RWPE1 (cell line): ENCODE measurements around the gene MMUT.
"Not testable (repeated sequence)": the region's sequence is repeated elsewhere in the genome, so short reads cannot be mapped to it uniquely, and the experiment has no call there.

Source experiments
- CTCF ChIA-PET: fragments of 350-600 bp; sonication (Branson Sonifier 250); formaldehyde crosslinking; extraction: SDS; loops from one replicate; lab custom pipeline; 2021; lab: Yijun Ruan, JAX
- POLR2A ChIA-PET: fragments of 400-600 bp; formaldehyde crosslinking; extraction: SDS; loops from one replicate; lab custom pipeline; 2020; ENCODE audit warnings: antibody characterized with exemption; ENCODE audit not compliant: low non-redundant PET; lab: Yijun Ruan, JAX
- DNase-seq: peaks from one replicate; pipeline ENCODE4 v3.0.0; 2012; ENCODE audit warnings: low spot score
- H3K27ac ChIP-seq: fragments of 450-650 bp; 2 replicates; pipeline ENCODE4 v1.5.1; 2017
- TF ChIP-seq, protein P1 (sequence below): fragments of 450-650 bp; conservative IDR thresholded peaks from 2 replicates; pipeline ENCODE4 v1.5.1; 2017; ENCODE audit warnings: low read depth, mild to moderate bottlenecking

The MMUT gene

DNA sequence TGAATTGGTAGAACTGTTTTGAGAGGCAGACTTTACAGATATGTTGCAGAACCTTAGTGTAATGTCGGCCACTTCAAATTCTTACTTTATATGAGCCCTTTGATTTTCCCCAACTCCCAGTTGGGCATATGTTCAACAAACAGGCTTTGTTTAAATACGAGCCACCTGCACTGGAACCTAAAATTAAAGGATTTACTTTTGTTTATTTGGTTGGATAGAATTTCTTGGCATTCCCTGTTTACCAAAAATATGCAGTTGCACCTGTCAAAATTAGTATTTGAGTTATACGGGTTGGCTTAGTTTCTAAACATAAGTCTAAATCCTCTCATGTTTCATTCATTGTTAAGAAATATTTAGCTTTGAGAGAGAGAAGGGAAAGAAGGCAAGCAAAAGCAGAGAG is 34.3 kb upstream of the MMUT start:
- ChIA-PET POLR2A (no interaction called here), CTCF (no interaction called here)
- H3K27ac ChIP-seq, result no peak overlapping the region
- TF ChIP-seq, protein P1, sequence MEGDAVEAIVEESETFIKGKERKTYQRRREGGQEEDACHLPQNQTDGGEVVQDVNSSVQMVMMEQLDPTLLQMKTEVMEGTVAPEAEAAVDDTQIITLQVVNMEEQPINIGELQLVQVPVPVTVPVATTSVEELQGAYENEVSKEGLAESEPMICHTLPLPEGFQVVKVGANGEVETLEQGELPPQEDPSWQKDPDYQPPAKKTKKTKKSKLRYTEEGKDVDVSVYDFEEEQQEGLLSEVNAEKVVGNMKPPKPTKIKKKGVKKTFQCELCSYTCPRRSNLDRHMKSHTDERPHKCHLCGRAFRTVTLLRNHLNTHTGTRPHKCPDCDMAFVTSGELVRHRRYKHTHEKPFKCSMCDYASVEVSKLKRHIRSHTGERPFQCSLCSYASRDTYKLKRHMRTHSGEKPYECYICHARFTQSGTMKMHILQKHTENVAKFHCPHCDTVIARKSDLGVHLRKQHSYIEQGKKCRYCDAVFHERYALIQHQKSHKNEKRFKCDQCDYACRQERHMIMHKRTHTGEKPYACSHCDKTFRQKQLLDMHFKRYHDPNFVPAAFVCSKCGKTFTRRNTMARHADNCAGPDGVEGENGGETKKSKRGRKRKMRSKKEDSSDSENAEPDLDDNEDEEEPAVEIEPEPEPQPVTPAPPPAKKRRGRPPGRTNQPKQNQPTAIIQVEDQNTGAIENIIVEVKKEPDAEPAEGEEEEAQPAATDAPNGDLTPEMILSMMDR, result no peak
- no peak for DNase-seq

GRCh38 chr6:49490633-49491032 is 27.6 kb upstream of the MMUT start:
- POLR2A ChIA-PET, result no interaction called here
- TF ChIP-seq, protein P1, result no peak
- CTCF ChIA-PET, result no interaction called here
- H3K27ac ChIP-seq, result no peak overlapping the region
- no peak for DNase-seq

DNA sequence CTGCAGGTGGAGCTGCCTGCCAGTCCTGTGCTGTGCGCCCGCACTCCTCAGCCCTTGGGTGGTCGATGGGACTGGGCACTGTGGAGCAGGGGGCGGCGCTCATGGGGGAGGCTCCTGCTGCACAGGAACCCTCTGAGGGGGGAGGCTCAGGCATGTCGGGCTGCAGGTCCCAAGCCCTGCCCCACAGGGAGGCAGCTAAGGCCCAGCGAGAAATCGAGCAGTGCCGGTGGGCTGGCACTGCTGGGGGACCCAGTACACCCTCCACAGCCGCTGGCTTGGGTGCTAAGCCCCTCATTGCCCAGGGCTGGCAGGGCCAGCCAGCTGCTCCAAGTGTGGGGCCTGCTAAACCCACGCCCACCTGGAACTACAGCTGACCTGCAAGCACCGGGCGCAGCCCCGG is 20.3 kb upstream of the MMUT start:
- CTCF ChIA-PET, H3K27ac ChIP-seq, DNase-seq, POLR2A ChIA-PET: not testable (repeated sequence)

DNA sequence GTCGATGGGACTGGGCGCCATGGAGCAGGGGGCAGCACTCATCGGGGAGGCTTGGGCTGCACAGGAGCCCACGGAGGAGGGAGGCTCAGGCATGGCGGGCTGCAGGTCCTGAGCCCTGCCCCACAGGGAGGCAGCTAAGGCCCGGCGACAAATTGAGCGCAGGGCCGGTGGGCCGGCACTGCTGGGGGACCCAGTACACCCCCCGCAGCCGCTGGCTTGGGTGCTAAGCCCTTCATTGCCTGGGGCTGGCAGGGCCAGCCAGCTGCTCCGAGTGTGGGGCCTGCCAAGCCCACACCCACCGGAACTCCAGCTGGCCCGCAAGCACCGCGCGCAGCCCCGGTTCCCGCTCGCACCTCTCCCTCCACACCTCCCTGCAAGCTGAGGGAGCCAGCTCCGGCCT is 18.8 kb upstream of the MMUT start:
- CTCF ChIA-PET, DNase-seq, POLR2A ChIA-PET, H3K27ac ChIP-seq: not testable (repeated sequence)

GRCh38 chr6:49479308-49479970 is 16.4 kb upstream of the MMUT start:
- no peak overlapping the region for H3K27ac ChIP-seq
- POLR2A ChIA-PET, result no interaction called here
- TF ChIP-seq, protein P1, result no peak
- CTCF ChIA-PET, result interaction anchor here (0.8 kb wide), 1 partner anchor 27 kb away, joined by 4 read pairs; no protein-coding TSS in a partner anchor
- DNase-seq, result no peak

DNA sequence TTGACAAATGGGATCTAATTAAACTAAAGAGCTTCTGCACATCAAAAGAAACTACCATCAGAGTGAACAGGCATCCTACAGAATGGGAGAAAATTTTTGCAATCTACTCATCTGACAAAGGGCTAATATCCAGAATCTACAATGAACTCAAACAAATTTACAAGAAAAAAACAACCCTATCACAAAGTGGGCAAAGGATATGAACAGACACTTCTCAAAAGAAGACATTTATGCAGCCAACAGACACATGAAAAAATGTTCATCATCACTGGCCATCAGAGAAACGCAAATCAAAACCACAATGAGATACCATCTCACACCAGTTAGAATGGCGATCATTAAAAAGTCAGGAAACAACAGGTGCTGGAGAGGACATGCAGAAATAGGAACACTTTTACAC is 13.5 kb upstream of the MMUT start:
- H3K27ac ChIP-seq, POLR2A ChIA-PET, DNase-seq, CTCF ChIA-PET: not testable (repeated sequence)

DNA sequence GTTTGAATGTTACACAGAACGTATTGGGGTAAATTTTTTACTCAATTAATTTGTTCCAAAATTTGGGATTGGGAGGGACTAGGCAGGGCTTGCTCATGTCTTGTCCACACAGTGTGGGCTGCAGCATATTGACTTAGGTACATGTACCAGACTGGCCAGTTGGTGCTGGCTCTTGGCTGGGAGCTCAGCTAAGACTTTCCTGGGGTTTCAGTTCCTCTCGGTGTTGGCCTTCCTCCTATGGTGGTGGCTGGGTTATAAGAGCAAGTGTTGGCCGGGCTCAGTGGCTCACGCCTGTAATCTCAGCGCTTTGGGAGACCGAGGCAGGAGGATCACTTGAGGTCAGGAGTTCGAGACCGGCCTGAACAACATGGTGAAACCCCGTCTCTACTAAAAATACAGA is 5.0 kb upstream of the MMUT start:
- DNase-seq, result no peak
- TF ChIP-seq, protein P1, result no peak
- ChIA-PET CTCF (no interaction called here), POLR2A (no interaction called here)
- H3K27ac ChIP-seq, result no peak overlapping the region

DNA sequence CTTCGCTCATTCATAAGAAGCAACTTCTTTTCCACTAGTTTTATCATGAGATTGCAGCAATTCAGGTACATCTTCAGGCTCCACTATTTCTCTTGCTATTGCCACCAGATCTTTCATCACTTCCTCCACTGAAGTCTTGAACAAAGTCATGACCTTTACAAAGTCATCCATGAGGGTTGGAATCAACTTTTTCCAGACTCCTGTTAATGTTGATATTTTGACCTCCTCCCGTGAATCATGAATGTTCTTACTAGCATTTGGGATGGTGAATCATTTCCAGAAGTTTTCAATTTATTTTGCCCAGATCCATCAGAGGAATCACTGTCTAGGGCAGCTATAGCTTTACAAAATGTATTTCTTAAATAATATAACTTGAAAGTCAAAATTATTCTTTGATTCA is 1.6 kb upstream of the MMUT start:
- ChIA-PET CTCF (no interaction called here), POLR2A (no interaction called here)
- TF ChIP-seq, protein P1, result no peak
- no peak for DNase-seq
- no peak overlapping the region for H3K27ac ChIP-seq
